GM21619 (cell line): Measurements from ENCODE around the gene KCNK2.

ENCODE experiments used
- ATAC-seq: cut with Tn5 transposase; IDR thresholded peaks from one replicate; pipeline ENCODE4 v1.9.1; 2021; ENCODE audit not compliant: unreplicated experiment

KCNK2 gene

GRCh38 chr1:215094381-215094780 is 11.8 kb downstream of the KCNK2 start:
- no peak for ATAC-seq

- no peak for ATAC-seq
Measured at GRCh38 chr1:215095524-215095923, 13.0 kb downstream of the KCNK2 start.

- no peak for ATAC-seq
Measured at GRCh38 chr1:215101511-215101910, 19.0 kb downstream of the KCNK2 start.

GRCh38 chr1:215104283-215104682 is 21.7 kb downstream of the KCNK2 start:
- no peak for ATAC-seq

- ATAC-seq, result no peak
Measured at GRCh38 chr1:215106067-215106466, 23.5 kb downstream of the KCNK2 start.

GRCh38 chr1:215109171-215109570 is 26.6 kb downstream of the KCNK2 start:
- ATAC-seq, result no peak

- ATAC-seq, result no peak
Measured at GRCh38 chr1:215111916-215112315, 29.4 kb downstream of the KCNK2 start.

GRCh38 chr1:215113776-215114153 is 31.2 kb downstream of the KCNK2 start:
- ATAC-seq, result peak; percentile 56

- no peak for ATAC-seq
Measured at GRCh38 chr1:215114154-215114933, 31.8 kb downstream of the KCNK2 start.

GRCh38 chr1:215115760-215116159 is 33.2 kb downstream of the KCNK2 start:
- no peak for ATAC-seq

GRCh38 chr1:215118081-215118480 is 35.5 kb downstream of the KCNK2 start:
- no peak for ATAC-seq

- ATAC-seq, result no peak
Measured at GRCh38 chr1:215119056-215119455, 36.5 kb downstream of the KCNK2 start.

- ATAC-seq, result no peak
Measured at GRCh38 chr1:215119719-215120365, 37.3 kb downstream of the KCNK2 start.

GRCh38 chr1:215128504-215128903 is 46.0 kb downstream of the KCNK2 start:
- no peak for ATAC-seq

- ATAC-seq, result no peak
Measured at GRCh38 chr1:215131291-215131690, 48.8 kb downstream of the KCNK2 start.

- ATAC-seq, result no peak
Measured at GRCh38 chr1:215132156-215132555, 49.6 kb downstream of the KCNK2 start.

GRCh38 chr1:215133532-215133931 is 51.0 kb downstream of the KCNK2 start:
- no peak for ATAC-seq

GRCh38 chr1:215137985-215138384 is 55.4 kb downstream of the KCNK2 start:
- ATAC-seq, result no peak

GRCh38 chr1:215140135-215140534 is 57.6 kb downstream of the KCNK2 start:
- no peak for ATAC-seq

GRCh38 chr1:215141460-215141859 is 58.9 kb downstream of the KCNK2 start:
- ATAC-seq, result no peak

- ATAC-seq, result no peak
Measured at GRCh38 chr1:215143497-215143896, 61.0 kb downstream of the KCNK2 start.

GRCh38 chr1:215146240-215146975 is 63.9 kb downstream of the KCNK2 start:
- ATAC-seq, result no peak
